B cell (primary cell): Measurements from ENCODE around the gene SLC43A3.

Source experiments
- CTCF ChIP-seq: fragments of 200-600 bp; IDR thresholded peaks from one replicate; pipeline ENCODE4 v1.8.0; 2022; ENCODE audit warnings: antibody characterized with exemption, mild to moderate bottlenecking
- EZH2 ChIP-seq: IDR thresholded peaks from 2 replicates; pipeline ENCODE4 v1.6.1; 2012; ENCODE audit warnings: borderline replicate concordance, low read depth, mild to moderate bottlenecking, moderate library complexity, low read length; ENCODE audit not compliant: insufficient read depth, poor library complexity, severe bottlenecking

GRCh38 chr11:57430952-57431351, 4.0 kb upstream of the SLC43A3 start:
- TF ChIP-seq EZH2 (no peak), CTCF (no peak)
